Posterior cingulate gyrus (tissue), 11 donors: ENCODE data around the gene RABEP2.

ENCODE experiments used
- DNase-seq, 10 donors: peaks; one replicate each; pipeline versions ENCODE4 v3.0.0 to v3.0.0-alpha.2; 2020 to 2021; ENCODE audit warnings: mixed read lengths in 3 of 10
- intact Hi-C: fragments of 100-400 bp; cut with DNase I; formaldehyde crosslinking; loops from one replicate; pipeline ENCODE4 v1.15.1; 2023

Gene RABEP2

GRCh38 chr16:28865001-28865688 is 59.9 kb downstream of the RABEP2 start:
- DNase-seq = peak in 2 of 10 donors; percentile 25 to 68
- intact Hi-C loops = no loop called here

GRCh38 chr16:28863929-28864793 is 60.9 kb downstream of the RABEP2 start:
- peak in 2 of 10 donors; percentile 21 to 78 for DNase-seq
- intact Hi-C loops = loop anchor here (1.0 to 2.0 kb wide), 2 partner anchors 18 to 87 kb away; partner anchors contain the start of genes NFATC2IP and TUFM

GRCh38 chr16:28859326-28859725 is 65.7 kb downstream of the RABEP2 start:
- DNase-seq = no peak
- intact Hi-C loops = no loop called here

- intact Hi-C loops = no loop called here
- no peak for DNase-seq
Measured at GRCh38 chr16:28858421-28858820, 66.6 kb downstream of the RABEP2 start.
